ENCODE measurements around the gene LPP. TPM values are rescaled to one million over a fixed set of nuclear protein-coding genes. Genes with fewer than 3 reads are reported as not detected.

LPP gene
- total RNA-seq, 1 donor from 2014 or later = 97.4 TPM

- H3K36me3 ChIP-seq = no peaks in the 10 kb centered on the region
- H3K4me1 ChIP-seq = no peaks in the 10 kb centered on the region
- H3K4me3 ChIP-seq = no peak overlapping the region
- H3K27me3 ChIP-seq (ENCODE audit: low read depth) = no peaks in the 10 kb centered on the region
- H3K9me3 ChIP-seq (replicated peaks) = no peaks in the 10 kb centered on the region
- TF ChIP-seq CTCF (IDR thresholded peaks at IDR 0.05; ENCODE audit: borderline replicate concordance) = no peak
- H3K27ac ChIP-seq (replicated peaks) = no peak overlapping the region
- intact Hi-C loops (cut with micrococcal nuclease) = no loop called here
- DNase-seq = no peak
These were observed 18.7 kb upstream of the LPP start for GRCh38 chr3:188135271-188135670.

- Histone ChIP-seq H3K27ac (replicated peaks) (no peak overlapping the region), H3K4me1 (no peaks in the 10 kb centered on the region), H3K36me3 (no peaks in the 10 kb centered on the region), H3K27me3 (ENCODE audit: low read depth) (no peaks in the 10 kb centered on the region), H3K4me3 (no peak overlapping the region), H3K9me3 (replicated peaks) (no peaks in the 10 kb centered on the region)
- no peak for TF ChIP-seq CTCF (IDR thresholded peaks at IDR 0.05; ENCODE audit: borderline replicate concordance)
- DNase-seq = no peak
- intact Hi-C loops (cut with micrococcal nuclease) = no loop called here
These were observed 16.9 kb upstream of the LPP start for GRCh38 chr3:188137051-188137450.

GRCh38 chr3:188139466-188139865, 14.5 kb upstream of the LPP start:
- H3K4me3 ChIP-seq = no peak overlapping the region
- no peaks in the 10 kb centered on the region for H3K27me3 ChIP-seq (ENCODE audit: low read depth)
- no peak overlapping the region for H3K27ac ChIP-seq (replicated peaks)
- no peak for TF ChIP-seq CTCF (IDR thresholded peaks at IDR 0.05; ENCODE audit: borderline replicate concordance)
- no peaks in the 10 kb centered on the region for H3K36me3 ChIP-seq
- H3K4me1 ChIP-seq = no peaks in the 10 kb centered on the region
- DNase-seq = no peak
- intact Hi-C loops (cut with micrococcal nuclease) = no loop called here
- no peaks in the 10 kb centered on the region for H3K9me3 ChIP-seq (replicated peaks)

- intact Hi-C loops (cut with micrococcal nuclease) = no loop called here
- no peaks in the 10 kb centered on the region for H3K27me3 ChIP-seq (ENCODE audit: low read depth)
- no peaks in the 10 kb centered on the region for H3K36me3 ChIP-seq
- TF ChIP-seq CTCF (IDR thresholded peaks at IDR 0.05; ENCODE audit: borderline replicate concordance) = no peak
- H3K4me3 ChIP-seq = no peak overlapping the region
- no peaks in the 10 kb centered on the region for H3K9me3 ChIP-seq (replicated peaks)
- H3K4me1 ChIP-seq = no peaks in the 10 kb centered on the region
- H3K27ac ChIP-seq (replicated peaks) = no peak overlapping the region
- no peak for DNase-seq
These were observed 7.7 kb upstream of the LPP start for GRCh38 chr3:188146219-188146618.

- no peak for TF ChIP-seq CTCF (IDR thresholded peaks at IDR 0.05; ENCODE audit: borderline replicate concordance)
- no peak overlapping the region for H3K27ac ChIP-seq (replicated peaks)
- H3K36me3 ChIP-seq = no peaks in the 10 kb centered on the region
- intact Hi-C loops (cut with micrococcal nuclease) = no loop called here
- H3K4me1 ChIP-seq = peaks cover 13% of the 10 kb centered on the region
- H3K4me3 ChIP-seq = no peak overlapping the region
- DNase-seq = no peak
- H3K27me3 ChIP-seq (ENCODE audit: low read depth) = no peaks in the 10 kb centered on the region
- H3K9me3 ChIP-seq (replicated peaks) = no peaks in the 10 kb centered on the region
These were observed 6.2 kb upstream of the LPP start for GRCh38 chr3:188147782-188148181.

- intact Hi-C loops (cut with micrococcal nuclease) = no loop called here
- DNase-seq = no peak
- Histone ChIP-seq H3K9me3 (replicated peaks) (no peaks in the 10 kb centered on the region), H3K4me1 (peaks cover 18% of the 10 kb centered on the region), H3K27ac (replicated peaks) (no peak overlapping the region), H3K4me3 (no peak overlapping the region), H3K36me3 (no peaks in the 10 kb centered on the region), H3K27me3 (ENCODE audit: low read depth) (no peaks in the 10 kb centered on the region)
- TF ChIP-seq CTCF (IDR thresholded peaks at IDR 0.05; ENCODE audit: borderline replicate concordance) = no peak
These were observed 5.6 kb upstream of the LPP start for GRCh38 chr3:188148318-188148717.
